HG02642 (cell line): ENCODE results near the gene ARHGEF18.
"Not testable (repeated sequence)": the region's sequence is repeated elsewhere in the genome, so short reads cannot be mapped to it uniquely, and the experiment has no call there.

ENCODE experiments used
- ATAC-seq: cut with Tn5 transposase; IDR thresholded peaks from one replicate; pipeline ENCODE4 v1.9.1; 2021; ENCODE audit warnings: mild to moderate bottlenecking; ENCODE audit not compliant: unreplicated experiment, poor library complexity

The ARHGEF18 gene

DNA sequence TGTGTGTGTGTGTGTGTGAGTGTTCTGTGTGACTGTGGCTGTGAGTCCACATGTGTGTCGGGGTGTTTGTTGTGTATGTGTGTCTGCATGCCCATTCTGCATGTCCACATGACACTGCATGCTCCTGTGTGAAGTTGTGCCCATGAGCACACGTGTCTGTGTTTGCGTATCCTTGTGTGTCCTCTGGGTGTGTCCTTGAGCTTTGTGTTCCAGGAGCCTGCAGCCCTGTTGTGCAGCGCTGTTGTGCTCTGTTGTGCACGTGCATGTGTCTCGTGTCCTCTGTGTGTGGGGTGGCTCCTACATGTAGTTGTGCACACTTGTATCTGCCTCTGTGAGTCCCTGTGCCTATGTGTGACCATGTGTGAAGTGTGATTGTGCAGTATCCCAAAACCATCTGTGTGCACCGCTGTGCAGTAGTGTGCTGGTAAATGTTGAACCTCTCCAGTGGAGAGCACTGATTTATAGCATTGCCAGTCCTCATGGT is 2.2 kb upstream of the ARHGEF18 start:
- ATAC-seq, result no peak

DNA sequence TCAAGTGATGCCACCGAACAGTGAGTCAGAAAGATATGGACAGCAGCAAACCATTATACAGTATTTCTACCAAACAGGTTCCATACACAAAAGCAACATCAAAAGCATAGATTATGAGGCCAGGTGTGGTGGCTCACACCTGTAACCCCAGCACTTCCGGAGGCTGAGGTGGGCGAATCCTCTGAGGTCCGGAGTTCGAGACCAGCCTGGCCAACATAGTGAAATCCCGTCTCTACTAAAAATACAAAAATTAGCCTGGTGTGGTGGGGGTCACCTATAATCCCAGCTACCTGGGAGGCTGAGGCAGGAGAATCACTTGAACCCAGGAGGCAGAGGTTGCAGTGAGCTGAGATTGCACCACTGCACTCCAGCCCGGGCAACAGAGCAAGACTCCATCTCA is 1.7 kb upstream of the ARHGEF18 start:
- not testable (repeated sequence) for ATAC-seq

DNA sequence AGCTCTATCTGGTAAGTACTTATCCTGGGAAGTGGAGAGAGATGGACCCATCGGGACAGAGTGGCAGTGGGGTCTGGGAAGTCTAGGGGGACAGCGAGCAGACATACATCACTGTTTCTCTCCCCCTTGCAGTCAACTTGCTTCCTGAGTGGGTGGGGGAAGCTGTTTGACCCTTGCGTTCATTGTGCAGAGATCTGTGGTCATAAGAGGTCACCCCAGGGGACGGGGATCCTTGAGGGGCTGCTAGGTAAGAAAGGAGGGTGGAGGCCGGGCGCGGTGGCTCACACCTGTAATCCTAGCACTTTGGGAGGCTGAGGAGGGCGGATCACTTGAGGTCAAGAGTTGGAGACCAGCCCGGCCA is 474 bp downstream of the ARHGEF18 start:
- no peak for ATAC-seq

DNA sequence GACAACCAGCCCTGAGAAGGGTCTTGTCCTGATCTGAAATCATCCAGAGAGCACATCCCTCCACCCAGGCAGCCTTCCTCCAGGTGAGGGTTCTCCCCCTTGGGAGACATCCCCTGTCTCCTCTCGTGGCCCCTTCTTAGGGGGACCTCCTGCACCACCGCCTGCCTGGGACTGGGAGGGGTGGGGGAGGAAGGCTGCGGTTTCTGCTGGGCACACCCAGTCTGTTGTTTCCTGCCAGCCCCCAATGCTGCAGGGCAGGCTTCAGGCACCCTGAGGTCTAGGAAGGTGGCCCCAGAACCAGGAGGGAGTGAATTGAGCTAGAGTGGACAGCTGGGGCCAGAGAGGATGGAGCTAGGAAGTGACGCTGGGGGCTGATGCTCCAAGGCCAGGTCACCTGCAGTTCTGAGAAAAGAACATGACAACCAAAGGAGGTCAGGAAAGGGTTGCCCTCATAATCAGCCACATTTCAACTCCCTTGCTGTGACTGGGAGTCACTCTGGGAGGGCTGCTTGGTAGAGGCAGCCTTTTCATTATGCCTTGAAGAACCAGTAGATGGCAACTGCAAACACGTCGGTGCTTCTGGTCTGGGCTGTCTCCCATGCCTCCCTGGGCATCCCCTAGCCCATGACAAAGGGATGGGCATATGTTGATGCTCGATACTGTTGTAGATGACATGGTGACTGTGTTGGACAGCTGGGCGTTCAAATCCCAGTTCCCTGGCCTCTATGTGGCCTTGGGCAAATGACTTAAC is 1.4 kb downstream of the ARHGEF18 start:
- no peak for ATAC-seq

DNA sequence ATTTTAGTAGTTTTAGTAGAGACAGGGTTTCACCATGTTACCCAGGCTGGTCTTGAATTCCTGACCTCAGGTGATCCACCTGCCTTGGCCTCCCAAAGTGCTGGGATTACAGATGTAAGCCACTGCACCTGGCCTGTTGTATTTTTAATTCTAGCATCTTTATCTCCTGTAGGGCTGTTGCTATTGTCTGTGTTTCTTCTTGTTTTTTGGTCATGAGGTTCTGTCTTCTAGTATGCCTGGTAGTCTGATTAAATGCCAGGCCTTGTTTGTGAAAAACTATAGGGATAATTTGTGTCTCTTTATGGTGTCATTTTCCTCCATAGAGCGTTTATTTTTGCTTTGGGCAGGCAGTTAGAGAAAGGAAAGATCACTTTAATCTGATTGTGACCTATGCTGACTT is 3.1 kb downstream of the ARHGEF18 start:
- ATAC-seq, result no peak

DNA sequence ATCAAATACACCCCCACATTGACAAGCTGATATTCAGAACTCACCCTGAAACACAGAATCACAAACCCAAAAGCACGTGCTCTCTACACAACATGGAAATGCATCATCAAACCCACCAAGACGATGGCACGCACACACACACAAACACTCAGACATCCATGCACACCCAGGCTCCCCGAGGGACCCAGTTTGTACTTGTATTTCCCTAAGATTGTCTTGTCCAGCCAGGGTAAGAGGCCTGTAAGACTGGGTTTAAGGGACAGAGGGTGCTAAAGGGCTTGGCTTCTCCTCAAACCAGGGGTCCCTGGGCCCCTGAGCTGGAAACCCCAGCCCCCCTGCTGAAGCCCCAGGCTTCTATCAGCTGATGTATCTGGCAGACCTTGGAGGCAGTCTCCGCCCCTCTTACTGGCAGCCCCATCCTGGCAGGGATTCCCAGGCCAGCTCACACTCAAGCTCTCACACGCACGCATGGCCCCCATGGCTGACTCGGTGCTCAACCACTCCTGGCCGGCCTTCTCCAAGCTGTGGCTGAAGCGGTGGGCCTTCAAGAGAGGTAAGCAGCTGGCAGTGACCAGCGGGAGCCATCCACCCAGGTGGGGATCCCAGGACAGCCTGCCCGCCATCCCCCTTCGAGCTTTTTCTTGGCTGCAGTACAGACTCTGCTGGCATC is 6.5 kb downstream of the ARHGEF18 start:
- ATAC-seq, result no peak

DNA sequence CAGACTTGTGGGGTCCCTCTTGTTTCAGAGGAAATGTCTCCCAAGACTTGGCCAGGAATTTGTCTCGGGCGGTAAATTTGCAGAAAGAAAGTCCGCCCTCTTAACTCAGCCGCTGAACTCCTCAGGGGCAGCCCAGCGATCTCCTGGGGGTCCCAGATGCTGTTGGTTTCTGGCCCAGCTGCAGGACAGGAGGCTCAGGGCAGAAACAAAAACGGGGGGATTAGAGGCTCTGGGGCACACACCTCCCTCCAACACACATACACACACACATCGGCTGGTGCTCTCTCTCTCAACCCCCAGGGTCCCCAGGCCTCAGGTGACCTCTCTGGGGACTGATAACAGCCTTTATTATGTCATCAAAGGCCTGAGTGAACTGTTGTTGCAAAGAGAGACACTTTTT is 7.1 kb downstream of the ARHGEF18 start:
- no peak for ATAC-seq

DNA sequence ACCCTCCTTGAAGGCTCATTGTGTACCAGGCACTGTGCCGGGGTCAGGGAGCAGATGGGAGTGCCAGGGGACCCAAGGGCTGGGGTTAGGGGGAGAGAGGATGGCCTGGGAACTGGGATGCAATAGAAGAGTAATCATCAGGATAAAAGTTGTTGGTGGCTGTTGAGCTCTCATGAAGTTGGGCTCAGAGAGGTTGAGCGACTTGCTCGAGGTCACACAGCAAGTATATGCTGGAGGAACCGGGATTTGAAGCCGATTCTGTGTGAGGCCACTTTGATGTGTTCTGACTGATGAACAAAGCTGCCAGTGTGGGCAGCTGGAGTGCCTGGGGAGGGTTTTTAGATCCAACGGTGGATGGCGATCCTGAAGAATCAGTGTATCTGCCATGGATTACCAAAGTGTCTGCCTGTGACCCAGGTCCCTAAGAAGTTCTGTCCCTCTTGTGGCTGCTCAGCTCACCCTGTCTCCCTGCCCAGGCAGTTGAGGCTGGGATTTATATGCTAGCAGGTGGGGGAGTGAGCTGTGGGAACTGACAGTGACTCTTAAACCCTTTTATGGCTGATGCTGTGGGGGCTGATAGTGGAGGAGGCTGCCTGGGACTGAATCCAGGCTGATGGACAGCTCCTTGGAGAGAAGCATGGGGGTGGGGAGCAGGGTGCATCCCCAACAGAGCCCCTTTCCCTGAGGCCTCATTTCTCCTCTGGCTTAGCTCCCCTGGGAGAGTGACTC is 8.3 kb downstream of the ARHGEF18 start:
- ATAC-seq, result no peak

DNA sequence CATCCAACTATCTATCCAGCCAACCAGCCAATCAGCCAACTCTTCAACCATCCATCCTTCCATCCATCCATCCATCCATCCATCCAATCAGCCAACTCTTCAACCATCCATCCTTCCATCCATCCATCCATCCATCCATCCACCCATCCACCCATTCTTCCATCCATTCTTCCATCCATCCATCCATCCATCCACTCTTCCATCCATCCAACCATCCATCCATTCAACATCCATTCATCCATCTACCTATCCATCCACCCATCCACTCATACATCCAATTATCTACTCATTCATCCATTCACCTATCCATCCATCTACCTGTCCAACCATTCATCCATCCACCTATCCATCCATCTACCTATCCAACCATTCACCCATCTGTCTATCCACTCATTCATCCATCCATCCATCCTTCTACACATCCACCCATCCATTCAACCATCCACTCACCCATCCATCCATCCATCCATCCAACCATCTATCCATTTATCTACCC is 9.4 kb downstream of the ARHGEF18 start:
- no peak for ATAC-seq

DNA sequence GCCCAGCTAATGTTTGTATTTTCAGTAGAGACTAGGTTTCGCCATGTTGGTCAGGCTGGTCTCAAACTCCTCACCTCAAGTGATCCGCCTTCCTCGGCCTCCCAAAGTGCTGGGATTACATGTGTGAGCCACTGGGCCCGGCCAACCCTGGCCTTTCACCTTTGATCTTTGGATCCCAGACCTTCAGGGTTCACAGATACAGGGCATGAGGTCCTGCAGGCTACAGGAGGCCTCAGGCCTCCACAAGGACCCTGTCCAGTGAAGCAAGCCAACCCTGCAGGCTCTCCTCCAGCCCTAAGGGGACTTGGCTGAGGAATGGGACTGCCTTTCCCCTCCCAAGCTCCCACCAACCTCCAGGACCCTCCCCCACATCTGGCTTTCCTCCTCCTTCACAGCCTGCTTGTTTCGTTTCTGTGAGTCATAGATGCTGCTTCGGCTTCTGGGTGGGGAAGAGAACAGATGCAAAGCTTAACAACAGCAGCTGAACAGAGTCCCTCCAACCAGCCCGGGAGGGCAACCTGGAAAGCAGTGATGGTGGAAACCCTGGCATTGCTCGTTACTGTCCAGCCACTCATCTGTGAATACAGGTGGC is 11.8 kb downstream of the ARHGEF18 start:
- ATAC-seq, result no peak

DNA sequence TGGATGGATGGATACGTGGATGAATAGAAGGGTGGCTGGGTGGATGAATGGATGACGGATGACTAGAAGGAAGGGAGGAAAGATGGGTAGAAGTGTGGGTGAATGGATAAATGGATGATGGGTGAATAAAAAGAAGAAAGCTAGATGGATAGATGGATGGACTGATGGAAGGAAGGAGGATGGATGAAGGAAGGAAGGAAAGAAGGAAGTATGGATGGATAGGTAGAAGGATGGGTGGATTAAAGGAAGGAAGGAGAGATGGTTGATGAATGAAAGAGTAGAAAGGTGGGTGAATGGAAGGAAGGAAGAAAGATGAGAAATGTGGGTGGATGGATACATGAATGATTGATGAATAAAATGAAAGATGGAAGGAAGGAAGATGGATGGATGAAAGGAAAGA is 14.5 kb downstream of the ARHGEF18 start:
- ATAC-seq, result no peak

DNA sequence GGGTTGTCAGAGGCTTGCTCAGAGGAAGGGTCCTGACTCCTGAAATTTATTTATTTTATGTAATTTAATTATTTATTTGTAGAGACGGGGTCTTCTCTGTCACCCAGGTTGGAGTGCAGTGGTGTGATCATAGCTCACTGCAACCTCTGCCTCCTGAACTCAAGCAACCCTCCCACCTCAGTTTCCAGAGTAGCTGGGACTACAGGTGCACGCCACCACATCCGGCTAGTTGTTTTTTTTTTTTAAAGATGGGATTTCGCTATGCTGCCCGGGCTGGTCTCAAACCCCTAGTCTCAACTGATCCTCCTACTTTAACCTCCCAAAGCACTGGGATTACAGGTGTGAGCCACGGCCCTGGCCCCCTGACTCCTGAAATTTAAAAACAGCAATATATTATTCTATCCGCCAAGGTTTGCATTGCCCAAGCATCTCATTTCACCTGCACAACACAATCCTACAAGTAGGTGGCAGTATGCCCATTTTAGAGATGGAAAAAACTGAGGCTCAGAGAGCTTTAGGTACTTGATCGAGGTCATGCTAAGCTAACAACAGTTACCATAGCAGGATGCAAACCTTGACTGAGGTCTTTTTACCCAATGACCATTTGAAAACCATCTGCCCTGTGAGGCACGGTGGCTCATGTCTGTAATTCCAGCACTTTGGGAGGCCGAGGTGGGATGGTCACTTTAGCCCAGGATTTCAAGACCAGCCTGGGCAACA is 18.1 kb downstream of the ARHGEF18 start:
- ATAC-seq, result no peak

DNA sequence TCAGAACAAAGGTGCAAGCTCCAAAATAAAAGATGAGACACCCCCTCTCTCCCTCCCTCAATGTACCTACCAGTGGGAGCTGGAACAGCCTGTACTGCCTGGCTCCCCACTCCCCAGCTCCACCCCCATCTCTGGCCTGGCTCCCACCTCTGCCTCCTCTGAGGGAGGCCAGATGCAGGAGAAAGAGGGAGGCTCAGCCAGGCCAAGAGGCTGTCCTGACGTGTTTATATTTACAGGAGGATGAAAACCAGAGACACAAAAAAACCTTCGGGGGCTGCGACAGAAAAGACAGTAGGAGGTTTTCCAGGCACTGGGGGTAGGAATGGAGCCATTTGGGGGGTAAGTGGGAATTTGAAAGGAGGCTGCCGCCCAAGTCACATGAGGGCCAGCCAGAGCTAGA is 19.7 kb downstream of the ARHGEF18 start:
- no peak for ATAC-seq

DNA sequence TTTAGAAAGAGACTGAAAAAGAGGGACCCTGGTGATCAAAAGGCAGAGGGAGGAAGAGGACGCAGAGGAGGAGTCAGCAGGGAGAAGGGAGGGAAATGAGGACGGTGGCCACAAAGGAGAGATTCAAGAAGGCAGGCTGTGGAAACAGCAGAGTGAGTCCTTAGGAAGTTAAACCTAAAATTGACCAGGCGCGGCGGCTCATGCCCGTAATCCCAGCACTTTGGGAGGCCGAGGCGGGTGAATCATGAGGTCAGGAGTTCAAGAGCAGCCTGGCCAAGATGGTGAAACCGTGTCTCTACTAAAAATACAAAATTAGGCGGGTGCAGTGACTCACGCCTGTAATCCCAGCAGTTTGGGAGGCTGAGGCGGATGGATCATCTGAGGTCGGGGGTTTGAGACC is 20.1 kb downstream of the ARHGEF18 start:
- not testable (repeated sequence) for ATAC-seq

DNA sequence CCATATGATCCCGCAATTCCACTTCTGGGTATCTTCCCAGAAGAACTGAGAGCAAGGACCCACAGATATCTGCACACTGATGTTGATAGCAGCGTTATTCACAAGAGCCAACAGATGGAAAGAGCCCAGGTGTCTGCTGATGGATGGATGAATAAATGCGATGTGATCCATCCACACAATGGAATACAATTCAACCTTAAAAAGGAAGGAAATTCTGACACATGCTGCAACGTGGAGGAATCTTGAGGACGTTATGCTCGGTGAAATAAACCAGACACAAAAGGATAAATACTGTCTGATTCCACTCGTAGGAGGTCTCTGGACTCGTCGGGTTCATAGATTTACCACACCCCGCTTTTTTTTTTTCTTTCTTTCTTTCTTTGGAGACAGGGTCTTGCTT is 21.8 kb downstream of the ARHGEF18 start:
- no peak for ATAC-seq

DNA sequence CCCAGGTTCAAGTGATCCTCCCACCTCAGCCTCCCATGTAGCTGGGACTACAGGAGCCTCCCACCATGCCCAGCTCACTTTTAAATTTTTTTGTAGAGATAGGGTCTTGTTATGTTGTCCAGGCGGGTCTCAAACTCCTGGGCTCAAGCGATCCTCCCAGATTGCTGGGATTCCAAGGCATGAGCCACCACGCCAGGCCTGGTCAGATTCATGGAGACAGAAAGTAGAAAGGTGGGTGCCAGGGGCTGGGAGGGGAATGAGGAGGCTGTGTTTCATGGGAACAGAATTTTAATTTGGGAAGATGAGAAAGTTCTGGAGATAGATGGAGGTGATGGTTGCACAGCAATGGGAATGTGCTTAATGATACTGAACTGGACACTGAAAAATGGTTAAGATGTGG is 22.3 kb downstream of the ARHGEF18 start:
- no peak for ATAC-seq

DNA sequence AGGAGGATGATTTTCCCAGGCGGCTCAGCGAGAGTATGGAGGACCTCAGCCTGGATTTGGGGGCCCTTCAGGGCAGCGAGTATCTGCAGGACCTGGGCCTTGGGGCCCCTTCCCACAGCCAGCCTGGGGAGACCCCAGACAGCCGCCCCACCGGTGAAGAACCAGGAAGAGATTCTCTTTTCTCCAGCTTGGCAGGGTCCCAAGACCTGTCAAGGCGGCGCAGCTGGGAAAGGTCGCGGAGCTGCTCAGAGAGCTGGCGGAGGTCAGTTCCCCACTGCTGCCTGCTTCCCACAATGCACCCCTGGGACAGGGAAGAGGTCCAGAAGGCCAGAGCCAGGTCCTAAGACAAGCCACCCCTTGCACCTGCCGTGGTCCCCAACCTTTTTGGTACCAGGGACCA is 24.1 kb downstream of the ARHGEF18 start:
- ATAC-seq, result no peak

DNA sequence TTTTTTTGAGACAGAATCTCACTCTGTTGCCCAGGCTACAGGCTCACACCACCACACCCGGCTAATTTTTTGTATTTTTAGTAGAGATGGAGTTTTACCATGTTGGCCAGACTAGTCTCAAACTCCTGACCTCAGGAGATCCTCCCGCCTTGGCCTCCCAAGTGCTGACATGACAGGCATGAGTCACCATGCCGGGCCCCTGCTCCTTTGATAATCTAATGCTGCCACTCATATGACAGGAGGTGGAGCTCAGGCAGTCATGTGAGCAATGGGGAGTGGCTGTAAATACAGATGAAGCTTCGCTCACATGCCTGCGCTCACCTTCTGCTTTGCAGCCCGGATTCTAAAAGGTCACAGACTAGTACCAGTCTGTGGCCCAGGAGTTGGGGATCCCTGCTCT is 25.1 kb downstream of the ARHGEF18 start:
- no peak for ATAC-seq

DNA sequence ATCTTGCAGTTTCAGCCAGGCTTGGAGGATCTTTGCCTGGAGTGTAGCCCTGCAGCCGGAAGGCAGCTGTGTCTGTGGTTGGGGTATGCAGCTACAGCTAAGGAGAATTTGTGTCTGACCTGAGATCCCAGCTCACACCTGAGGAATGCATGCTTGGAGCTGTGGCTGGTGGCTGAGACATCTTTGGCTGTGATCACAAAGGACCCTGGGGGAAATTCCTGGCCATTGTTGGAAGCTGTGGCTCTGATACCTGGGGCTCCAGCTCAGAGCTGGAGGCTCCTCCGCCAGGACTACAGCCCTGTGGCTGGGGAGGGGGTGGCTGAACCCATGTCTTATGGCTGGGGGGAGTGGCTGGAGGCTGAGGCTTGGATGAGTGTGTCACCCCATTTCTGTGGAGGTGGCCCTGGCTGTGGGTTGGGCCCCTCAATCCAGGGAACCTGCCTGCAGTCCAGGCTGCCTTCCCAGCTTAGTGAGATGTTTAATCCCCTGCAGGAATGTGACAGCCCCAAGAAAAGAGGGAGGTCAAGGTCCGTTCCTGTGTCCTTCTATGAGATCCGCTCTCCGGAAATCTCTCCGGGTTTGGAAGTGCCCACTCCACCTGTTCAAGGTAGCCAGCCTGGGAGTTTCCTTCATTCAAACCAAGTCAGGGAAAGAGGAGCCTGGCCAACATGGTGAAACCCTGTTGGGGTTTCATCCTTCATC is 27.6 kb downstream of the ARHGEF18 start:
- no peak for ATAC-seq

DNA sequence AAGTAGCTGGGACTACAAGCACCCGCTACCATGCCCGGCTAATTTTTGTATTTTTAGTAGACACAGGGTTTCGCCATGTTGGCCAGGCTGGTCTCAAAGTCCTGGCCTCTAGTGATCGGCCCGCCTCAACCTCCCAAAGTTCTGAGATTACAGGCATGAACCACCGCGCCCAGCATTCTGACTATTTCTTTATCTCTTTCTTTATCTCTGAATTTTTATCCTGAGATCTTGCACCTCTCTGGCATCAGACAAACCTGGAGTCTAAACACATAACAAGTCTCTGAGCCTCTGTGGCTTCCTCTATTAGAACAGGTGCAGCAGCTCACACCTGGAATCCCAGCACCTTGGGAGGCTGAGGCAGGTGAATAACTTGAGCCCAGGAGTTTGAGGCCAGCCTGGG is 28.5 kb downstream of the ARHGEF18 start:
- no peak for ATAC-seq
